GM21390 (cell line): ENCODE results near the gene REEP3.
"Not testable (repeated sequence)": the region's sequence is repeated elsewhere in the genome, so short reads cannot be mapped to it uniquely, and the experiment has no call there.

Source experiments
- ATAC-seq: cut with Tn5 transposase; IDR thresholded peaks from one replicate; pipeline ENCODE4 v1.9.1; 2021; ENCODE audit not compliant: unreplicated experiment

REEP3 gene

GRCh38 chr10:63547628-63548360 is 26.6 kb downstream of the REEP3 start:
- no peak for ATAC-seq

DNA sequence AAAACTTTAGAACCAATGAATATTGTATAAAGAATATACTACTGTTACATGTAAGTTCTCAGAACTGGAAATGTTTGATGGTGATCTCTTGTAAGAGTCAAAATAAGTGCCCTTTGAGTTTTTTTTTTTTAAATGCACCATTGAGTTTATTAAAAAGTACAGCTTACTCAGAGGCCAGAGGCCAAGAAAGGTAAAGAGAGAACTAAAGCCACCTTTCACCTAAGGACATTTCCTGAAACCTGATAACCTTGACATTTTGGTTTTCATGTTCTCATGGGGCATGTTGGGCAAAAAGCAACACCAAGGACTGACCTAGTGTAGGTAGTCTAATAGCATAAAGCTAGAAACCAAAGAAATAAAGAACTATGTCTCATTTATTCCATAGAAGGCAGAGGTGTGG is 27.7 kb downstream of the REEP3 start:
- ATAC-seq, result no peak

DNA sequence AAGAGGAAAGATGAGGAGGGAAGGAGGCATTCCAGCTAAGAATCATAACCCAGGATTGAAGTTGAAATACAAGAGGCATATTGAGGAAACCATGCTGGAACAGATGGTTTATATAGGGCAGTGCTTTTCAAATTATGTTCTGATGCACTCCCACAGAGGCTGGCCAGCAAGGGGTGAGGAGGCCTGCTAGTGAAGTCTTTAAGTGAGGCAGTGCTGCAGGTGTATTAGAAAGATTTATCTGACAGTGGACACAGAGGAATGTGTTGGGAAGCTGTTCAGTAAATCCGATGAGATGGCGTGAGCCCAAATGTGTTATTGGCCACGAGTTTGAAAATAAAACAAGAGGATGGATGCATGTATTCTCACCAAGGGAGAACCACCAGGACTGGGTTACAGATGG is 28.6 kb downstream of the REEP3 start:
- ATAC-seq, result no peak

GRCh38 chr10:63553031-63553430 is 31.8 kb downstream of the REEP3 start:
- ATAC-seq, result no peak

DNA sequence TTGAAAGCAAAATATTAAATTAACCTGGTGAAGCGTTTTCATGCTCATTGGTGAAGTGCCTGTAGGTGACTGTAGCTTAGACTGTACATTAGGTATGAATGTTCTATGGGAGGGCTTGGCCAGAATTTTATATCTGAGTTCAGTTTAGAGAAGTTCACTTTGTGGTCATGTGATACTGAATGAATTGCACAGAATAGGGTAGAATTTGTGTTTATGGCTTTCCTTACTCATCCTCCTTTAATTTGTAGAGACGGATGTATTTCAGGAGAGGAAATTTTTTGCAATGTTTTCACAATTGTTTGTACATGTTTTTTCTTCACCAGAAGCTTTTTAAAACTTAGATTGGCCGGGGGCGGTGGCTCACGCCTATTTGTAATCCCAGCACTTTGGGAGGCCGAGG is 32.3 kb downstream of the REEP3 start:
- ATAC-seq, result no peak

DNA sequence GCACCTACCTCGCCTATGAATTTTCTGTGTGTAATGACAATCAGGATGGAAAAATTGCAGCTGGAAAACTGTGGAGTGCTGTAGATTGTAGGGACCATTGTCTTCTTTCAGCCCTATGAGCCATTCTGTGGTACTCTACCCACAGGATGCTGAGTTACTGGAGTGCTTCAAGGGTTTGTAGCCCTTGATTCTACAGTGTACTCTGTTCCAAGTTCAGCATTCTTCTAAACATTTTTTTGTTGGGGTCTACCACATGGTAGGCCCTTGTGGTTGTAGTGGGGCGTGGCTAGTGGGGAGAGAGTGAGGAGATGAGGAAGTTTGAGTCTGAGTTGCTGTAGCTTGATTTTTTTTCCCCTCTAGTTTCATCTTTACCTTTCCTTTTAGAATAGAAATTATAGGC is 33.5 kb downstream of the REEP3 start:
- peak; percentile 89 for ATAC-seq

DNA sequence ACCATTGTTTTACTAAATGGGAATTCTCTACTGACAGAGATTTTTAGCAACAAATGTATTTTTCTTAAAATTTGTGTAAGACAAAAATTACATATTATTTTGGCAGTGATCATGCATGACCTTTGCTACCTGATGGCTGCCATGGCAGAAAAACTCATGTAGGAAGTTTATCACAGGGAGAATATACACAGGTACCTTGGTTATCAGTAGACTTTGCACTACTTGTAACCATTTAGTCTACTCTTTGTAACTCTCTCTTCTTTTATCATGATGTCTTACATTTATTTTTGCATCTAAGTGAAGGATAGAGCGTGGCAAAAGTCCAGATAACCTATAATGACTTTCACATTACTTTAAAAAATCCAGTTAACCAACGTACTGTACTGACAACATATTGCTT is 34.1 kb downstream of the REEP3 start:
- ATAC-seq, result no peak

- ATAC-seq, result no peak
Observed at GRCh38 chr10:63558132-63558784, 37.1 kb downstream of the REEP3 start.

DNA sequence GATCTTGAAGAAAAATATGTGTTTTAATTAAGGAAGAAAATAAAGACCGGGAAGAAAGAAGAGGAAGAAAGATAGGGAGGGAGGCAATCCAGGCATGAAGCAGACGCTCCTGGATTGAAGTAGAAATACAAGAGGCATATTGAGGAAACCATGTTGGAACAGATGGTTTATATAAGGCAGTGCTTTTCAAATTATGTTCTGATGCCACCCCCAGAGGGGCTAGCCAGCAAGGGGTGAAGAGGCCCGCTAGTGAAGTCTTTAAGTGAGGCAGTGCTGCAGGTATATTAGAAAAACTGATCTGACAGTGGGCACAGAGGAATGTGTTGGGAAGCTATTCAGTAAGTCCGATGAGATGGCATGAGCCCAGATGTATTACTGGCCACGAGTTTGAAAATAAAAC is 40.1 kb downstream of the REEP3 start:
- no peak for ATAC-seq

DNA sequence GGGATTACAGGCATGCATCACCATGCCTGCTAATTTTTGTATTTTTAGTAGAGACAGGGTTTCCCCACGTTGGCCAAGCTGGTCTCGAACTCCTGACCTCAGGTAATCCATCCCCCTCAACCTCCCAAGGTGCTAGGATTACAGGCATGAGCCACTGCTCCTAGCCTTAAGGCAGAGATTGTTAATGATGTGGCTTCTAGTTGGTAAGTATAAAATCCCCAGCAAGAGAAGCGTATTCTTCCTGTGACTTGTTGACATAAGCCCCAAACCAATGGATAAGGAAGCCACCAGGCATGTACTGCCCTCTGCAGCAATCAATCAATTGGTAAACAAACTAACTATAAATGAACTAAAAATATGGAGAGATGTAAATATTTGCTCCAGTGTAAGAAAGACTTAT is 41.2 kb downstream of the REEP3 start:
- no peak for ATAC-seq

GRCh38 chr10:63562857-63563256 is 41.7 kb downstream of the REEP3 start:
- ATAC-seq, result no peak

- no peak for ATAC-seq
Observed at GRCh38 chr10:63563623-63564022, 42.4 kb downstream of the REEP3 start.

GRCh38 chr10:63564731-63565130 is 43.5 kb downstream of the REEP3 start:
- not testable (repeated sequence) for ATAC-seq

DNA sequence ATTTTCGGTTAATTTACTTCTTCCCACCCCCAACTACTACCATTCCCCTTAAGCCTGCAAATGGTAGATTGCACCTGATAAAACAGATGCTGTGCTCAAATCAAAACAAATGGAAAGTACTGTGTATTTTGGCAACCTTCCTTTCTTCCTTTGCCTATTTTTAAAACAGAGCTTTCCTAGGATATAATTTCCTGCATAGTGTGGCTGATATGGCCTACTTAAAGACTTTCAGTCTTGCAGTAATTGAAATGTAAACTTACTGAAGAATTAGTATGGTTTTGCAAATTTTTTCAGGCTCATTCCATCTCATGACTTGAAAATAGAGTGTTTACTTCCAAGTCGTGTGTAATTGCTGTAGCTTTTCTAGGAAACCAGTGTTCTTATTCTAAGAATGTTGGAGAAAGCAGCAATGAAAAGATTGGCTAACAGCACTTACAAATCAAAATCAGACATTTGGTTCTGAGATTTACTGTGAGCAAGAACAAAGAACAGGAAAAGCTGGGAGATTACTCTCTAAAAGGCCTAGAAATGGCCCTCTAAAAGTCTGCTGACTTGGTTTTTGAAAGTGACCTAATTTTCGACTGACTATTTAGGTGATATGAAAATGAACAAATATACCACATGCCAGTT is 52.0 kb downstream of the REEP3 start:
- ATAC-seq, result no peak

DNA sequence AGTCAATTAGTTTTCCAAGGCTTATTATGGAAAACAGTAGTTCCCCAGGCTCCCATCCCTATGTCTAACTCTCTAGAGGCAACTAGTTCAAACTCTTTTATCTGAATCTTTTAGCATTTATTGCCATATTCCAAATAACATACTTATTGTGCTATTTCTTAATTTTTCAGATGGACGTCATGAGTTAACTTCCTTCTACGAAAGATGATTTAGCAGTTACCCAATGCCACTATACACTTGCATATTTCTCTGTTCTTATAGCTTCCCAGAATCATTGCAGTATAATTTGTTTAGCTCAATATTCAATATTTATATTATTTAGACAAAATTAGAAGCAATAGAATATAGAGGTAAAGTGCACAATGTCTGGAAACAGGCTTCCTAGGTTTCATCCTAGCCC is 52.8 kb downstream of the REEP3 start:
- no peak for ATAC-seq

GRCh38 chr10:63576501-63576900 is 55.3 kb downstream of the REEP3 start:
- no peak for ATAC-seq

DNA sequence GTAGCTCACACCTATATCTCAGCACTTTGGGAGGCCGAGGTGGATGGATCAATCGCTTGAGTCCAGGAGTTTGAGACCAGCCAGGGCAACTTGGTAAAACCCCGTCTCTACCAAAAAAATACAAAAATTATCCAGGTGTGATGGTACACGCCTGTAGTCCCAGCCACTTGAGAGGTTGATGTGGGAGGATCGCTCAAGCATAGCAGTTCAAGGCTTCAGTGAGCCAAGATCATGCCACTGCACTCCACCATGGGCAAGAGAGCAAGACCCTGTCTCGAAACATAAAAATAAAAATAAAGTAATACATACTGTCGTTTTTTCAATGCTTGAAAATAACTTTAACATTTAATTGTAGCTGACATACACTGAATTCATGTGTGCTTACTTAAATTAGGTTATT is 57.3 kb downstream of the REEP3 start:
- ATAC-seq, result no peak

- ATAC-seq, result no peak
Observed at GRCh38 chr10:63579371-63580014, 58.3 kb downstream of the REEP3 start.

GRCh38 chr10:63582690-63583089 is 61.5 kb downstream of the REEP3 start:
- no peak for ATAC-seq

DNA sequence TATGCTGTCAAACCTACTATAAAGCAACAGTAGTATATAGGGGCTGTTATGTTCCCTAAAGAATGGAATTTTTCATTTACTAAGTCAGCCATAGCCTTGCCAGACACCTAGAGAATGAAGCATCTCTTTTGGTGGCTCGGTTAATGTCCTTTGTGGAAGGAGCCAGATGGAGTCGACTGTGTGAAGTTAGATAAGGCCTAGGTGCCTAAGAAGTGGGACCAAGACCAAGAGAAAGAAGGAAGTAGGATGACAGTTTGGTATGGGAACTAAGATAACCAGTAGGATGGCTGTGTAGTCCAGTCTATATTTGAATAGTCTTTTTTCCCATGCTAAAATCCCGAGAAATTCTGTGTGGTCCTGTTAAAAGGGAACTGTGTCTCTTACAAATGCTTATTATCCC is 62.2 kb downstream of the REEP3 start:
- ATAC-seq, result no peak

GRCh38 chr10:63583909-63584724 is 62.9 kb downstream of the REEP3 start:
- ATAC-seq, result no peak
